DOHH2 (cell line): Measurements from ENCODE around the gene ST3GAL5.
"Not testable (repeated sequence)": the region's sequence is repeated elsewhere in the genome, so short reads cannot be mapped to it uniquely, and the experiment has no call there.

Experiments used
- H3F3A ChIP-seq: fragments of 200-600 bp; sonication (generic), shearing (Covaris generic); 2 replicates; pipeline ENCODE4 v1.6.0; 2016; ENCODE audit warnings: antibody characterized with exemption, mild to moderate bottlenecking; ENCODE audit not compliant: control insufficient read depth, insufficient read depth
- H3K27ac ChIP-seq: fragments of 200-600 bp; sonication (generic); 2 replicates; pipeline ENCODE4 v1.5.1; 2014; ENCODE audit warnings: low read depth, mild to moderate bottlenecking, low read length, moderate library complexity
- H3K27me3 ChIP-seq: fragments of 200-600 bp; sonication (generic); 2 replicates; pipeline ENCODE4 v1.6.1; 2014; ENCODE audit warnings: mild to moderate bottlenecking, low read length, mixed read lengths; ENCODE audit not compliant: control insufficient read depth
- H3K36me3 ChIP-seq: fragments of 200-600 bp; sonication (generic); 2 replicates; pipeline ENCODE4 v1.6.1; 2014; ENCODE audit warnings: mild to moderate bottlenecking, low read length, moderate library complexity, mixed read lengths; ENCODE audit not compliant: control insufficient read depth
- H3K4me1 ChIP-seq: fragments of 200-600 bp; sonication (generic); 2 replicates; pipeline ENCODE4 v1.6.1; 2014; ENCODE audit warnings: mild to moderate bottlenecking, low read length, mixed read lengths; ENCODE audit not compliant: control insufficient read depth
- H3K4me2 ChIP-seq: fragments of 200-600 bp; sonication (generic); 2 replicates; pipeline ENCODE4 v1.6.0; 2014; ENCODE audit warnings: mild to moderate bottlenecking, low read length, moderate library complexity
- H3K4me3 ChIP-seq: fragments of 200-600 bp; sonication (generic); 2 replicates; pipeline ENCODE4 v1.5.1; 2014; ENCODE audit warnings: mild to moderate bottlenecking, low read length, mixed read lengths
- H3K79me2 ChIP-seq: fragments of 200-600 bp; sonication (generic); 2 replicates; pipeline ENCODE4 v1.6.1; 2014; ENCODE audit warnings: mild to moderate bottlenecking, low read length, mixed read lengths; ENCODE audit not compliant: control insufficient read depth
- H3K9me2 ChIP-seq: fragments of 200-600 bp; sonication (generic); replicated peaks from 2 replicates; pipeline ENCODE4 v1.6.1; 2014; ENCODE audit warnings: mild to moderate bottlenecking, low read length, mixed read lengths; ENCODE audit not compliant: control insufficient read depth
- H3K9me3 ChIP-seq: fragments of 200-600 bp; sonication (generic); 2 replicates; pipeline ENCODE4 v1.6.1; 2014; ENCODE audit warnings: antibody characterized with exemption, low read length, mixed read lengths; ENCODE audit not compliant: control insufficient read depth, insufficient read depth
- H4K20me1 ChIP-seq: fragments of 200-600 bp; sonication (generic); 2 replicates; pipeline ENCODE4 v1.6.0; 2014; ENCODE audit warnings: low read depth, mild to moderate bottlenecking, antibody characterized with exemption, low read length, moderate library complexity; ENCODE audit not compliant: control insufficient read depth, insufficient read depth
- EZH2phosphoT487 ChIP-seq: fragments of 200-600 bp; sonication (generic); IDR thresholded peaks from 2 replicates; pipeline ENCODE4 v1.6.1; 2017; ENCODE audit warnings: borderline replicate concordance, mild to moderate bottlenecking, antibody characterized with exemption, low read length, moderate library complexity, mixed read lengths
- TF ChIP-seq, protein P1 (sequence below): fragments of 200-600 bp; sonication (generic); IDR thresholded peaks from one replicate; pipeline ENCODE4 v1.5.1; 2014; ENCODE audit warnings: antibody characterized with exemption, mild to moderate bottlenecking, low read depth, low read length; ENCODE audit not compliant: poor library complexity, severe bottlenecking

Gene ST3GAL5

GRCh38 chr2:85886141-85886540 is 2.6 kb downstream of the ST3GAL5 start:
- H3K4me1 ChIP-seq = peaks cover 18% of the 10 kb centered on the region

DNA sequence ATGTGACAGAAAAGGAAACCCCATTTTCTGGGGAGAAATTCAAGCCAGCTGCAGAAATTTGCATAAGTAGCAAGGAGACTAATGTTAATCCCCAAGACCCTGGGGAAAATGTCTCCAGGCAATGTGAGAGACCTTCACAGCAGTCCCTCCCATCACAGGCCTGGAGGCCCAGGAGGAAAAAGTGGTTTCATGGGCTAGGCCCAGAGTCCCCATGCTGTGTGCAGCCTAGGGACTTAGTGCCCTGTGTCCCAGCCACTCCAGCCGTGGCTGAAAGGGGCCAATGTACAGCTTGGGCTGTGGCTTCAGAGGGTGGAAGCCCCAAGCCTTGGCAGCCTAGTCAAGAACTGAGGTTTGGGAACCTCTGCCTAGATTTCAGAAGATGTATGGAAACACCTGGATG is 7.0 kb downstream of the ST3GAL5 start:
- not testable (repeated sequence) for H3K79me2 ChIP-seq, H3K4me3 ChIP-seq, H3K36me3 ChIP-seq

More at GRCh38 chr2:85886141-85886540, 2.6 kb downstream of the ST3GAL5 start:
- Histone ChIP-seq H3K36me3 (no peaks in the 10 kb centered on the region), H3K4me2 (no peak overlapping the region), H4K20me1 (no peaks in the 10 kb centered on the region), H3K4me3 (no peak overlapping the region), H3F3A (no peaks in the 10 kb centered on the region), H3K27ac (no peak overlapping the region), H3K27me3 (peaks cover 36% of the 10 kb centered on the region), H3K9me3 (peaks cover 8% of the 10 kb centered on the region; the same call in 1 of the 2 replicates), H3K9me2 (no peaks in the 10 kb centered on the region), H3K79me2 (no peaks in the 10 kb centered on the region)
- TF ChIP-seq, protein P1, sequence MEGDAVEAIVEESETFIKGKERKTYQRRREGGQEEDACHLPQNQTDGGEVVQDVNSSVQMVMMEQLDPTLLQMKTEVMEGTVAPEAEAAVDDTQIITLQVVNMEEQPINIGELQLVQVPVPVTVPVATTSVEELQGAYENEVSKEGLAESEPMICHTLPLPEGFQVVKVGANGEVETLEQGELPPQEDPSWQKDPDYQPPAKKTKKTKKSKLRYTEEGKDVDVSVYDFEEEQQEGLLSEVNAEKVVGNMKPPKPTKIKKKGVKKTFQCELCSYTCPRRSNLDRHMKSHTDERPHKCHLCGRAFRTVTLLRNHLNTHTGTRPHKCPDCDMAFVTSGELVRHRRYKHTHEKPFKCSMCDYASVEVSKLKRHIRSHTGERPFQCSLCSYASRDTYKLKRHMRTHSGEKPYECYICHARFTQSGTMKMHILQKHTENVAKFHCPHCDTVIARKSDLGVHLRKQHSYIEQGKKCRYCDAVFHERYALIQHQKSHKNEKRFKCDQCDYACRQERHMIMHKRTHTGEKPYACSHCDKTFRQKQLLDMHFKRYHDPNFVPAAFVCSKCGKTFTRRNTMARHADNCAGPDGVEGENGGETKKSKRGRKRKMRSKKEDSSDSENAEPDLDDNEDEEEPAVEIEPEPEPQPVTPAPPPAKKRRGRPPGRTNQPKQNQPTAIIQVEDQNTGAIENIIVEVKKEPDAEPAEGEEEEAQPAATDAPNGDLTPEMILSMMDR = no peak
- TF ChIP-seq EZH2phosphoT487 = no peak

DNA sequence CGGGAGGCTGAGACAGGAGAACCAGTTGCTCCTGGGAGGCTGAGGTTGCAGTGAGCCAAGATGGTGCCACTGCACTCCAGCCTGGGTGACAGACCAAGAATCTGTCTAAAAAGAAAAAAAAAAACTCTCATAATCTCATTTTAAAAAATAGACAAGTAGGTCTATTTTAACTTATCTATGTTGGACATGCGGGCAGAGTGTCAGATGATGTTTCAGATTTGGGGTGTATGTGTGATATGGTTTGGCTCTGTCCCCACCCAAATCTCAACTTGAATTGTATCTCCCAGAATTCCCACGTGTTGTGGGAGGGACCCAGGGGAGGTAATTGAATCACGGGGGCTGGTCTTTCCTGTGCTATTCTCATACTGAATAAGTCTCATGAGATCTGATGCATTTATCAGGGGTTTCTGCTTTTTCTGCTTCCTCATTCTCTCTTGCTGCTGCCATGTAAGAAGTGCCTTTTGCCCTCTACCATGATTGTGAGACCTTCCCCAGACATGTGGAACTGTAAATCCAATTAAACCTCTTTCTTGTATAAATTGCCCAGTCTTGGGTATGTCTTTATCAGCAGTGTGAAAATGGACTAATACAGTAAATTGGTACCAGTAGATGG is 8.0 kb downstream of the ST3GAL5 start:
- H3K9me3 ChIP-seq, H3K4me1 ChIP-seq, H3K36me3 ChIP-seq, H3K4me3 ChIP-seq, H3K27ac ChIP-seq, H3K79me2 ChIP-seq, H3K9me2 ChIP-seq, H3K27me3 ChIP-seq, H3K4me2 ChIP-seq, H4K20me1 ChIP-seq, H3F3A ChIP-seq: not testable (repeated sequence)

More for the DNA sequence above, 7.0 kb downstream of the ST3GAL5 start:
- not testable (repeated sequence) for H3K27ac ChIP-seq, H3K9me3 ChIP-seq, H3F3A ChIP-seq, H3K4me2 ChIP-seq, H3K27me3 ChIP-seq, H3K4me1 ChIP-seq, H4K20me1 ChIP-seq, H3K9me2 ChIP-seq

DNA sequence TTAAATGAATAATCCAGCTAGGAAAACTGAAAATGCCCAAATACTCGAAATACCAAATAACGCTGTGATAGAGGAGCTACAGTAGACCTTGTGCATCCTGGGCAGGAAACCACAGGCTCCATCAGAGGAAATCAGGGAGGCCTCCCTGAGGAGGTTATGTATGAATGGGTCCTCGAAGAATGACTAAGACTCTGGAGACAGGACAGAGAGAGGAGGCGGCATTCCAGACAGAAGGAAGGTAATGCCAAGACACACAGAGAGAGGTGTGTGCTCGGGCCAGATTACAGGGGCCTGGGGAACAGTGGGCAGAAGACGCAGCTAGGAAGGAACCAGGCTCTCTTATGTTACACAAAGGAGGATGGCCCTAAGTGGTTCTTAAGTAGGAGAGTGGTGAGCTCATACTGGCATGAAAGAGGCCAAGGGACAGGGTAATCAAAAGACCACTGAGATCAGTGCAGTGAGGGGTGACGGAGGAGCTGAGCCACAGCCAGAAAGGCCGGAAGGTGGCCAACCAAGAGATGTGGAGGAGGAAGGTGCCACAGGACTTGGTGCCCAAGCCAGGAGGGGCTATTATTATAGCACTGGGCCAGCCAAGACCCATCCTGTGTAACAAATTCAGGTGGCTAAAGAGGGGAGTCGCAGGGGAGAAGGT is 9.9 kb downstream of the ST3GAL5 start:
- Histone ChIP-seq H3K79me2 (no peaks in the 10 kb centered on the region), H3K4me2 (no peak overlapping the region), H4K20me1 (no peaks in the 10 kb centered on the region), H3K9me2 (no peaks in the 10 kb centered on the region), H3F3A (no peaks in the 10 kb centered on the region), H3K27ac (no peak overlapping the region), H3K4me1 (no peaks in the 10 kb centered on the region), H3K9me3 (peaks cover 9% of the 10 kb centered on the region; the same call in 1 of the 2 replicates), H3K4me3 (no peak overlapping the region), H3K27me3 (no peaks in the 10 kb centered on the region; the same call in 1 of the 2 replicates), H3K36me3 (no peaks in the 10 kb centered on the region)
- TF ChIP-seq, protein P1 = no peak
- no peak for TF ChIP-seq EZH2phosphoT487
